LNCaP clone FGC (cell line): Measurements from ENCODE around the gene PIAS3.
"Not testable (repeated sequence)": the region's sequence is repeated elsewhere in the genome, so short reads cannot be mapped to it uniquely, and the experiment has no call there.

Experiments used
- DNase-seq: peaks from one replicate; pipeline ENCODE4 v3.0.0-alpha.2; 2011; ENCODE audit warnings: low read depth
- H3K4me3 ChIP-seq: 2 replicates; pipeline ENCODE4 v1.5.1; 2011; ENCODE audit warnings: mild to moderate bottlenecking, low read depth, low read length, control low read depth
- CTCF ChIP-seq: IDR thresholded peaks from 2 replicates; pipeline ENCODE4 v1.5.1; 2012; ENCODE audit warnings: mild to moderate bottlenecking; ENCODE audit not compliant: control insufficient read depth, insufficient read depth; ENCODE audit errors: extremely low read depth

The PIAS3 gene

GRCh38 chr1:145845144-145845513, 13.8 kb downstream of the PIAS3 start:
- no peak for TF ChIP-seq CTCF
- DNase-seq: no peak

DNA sequence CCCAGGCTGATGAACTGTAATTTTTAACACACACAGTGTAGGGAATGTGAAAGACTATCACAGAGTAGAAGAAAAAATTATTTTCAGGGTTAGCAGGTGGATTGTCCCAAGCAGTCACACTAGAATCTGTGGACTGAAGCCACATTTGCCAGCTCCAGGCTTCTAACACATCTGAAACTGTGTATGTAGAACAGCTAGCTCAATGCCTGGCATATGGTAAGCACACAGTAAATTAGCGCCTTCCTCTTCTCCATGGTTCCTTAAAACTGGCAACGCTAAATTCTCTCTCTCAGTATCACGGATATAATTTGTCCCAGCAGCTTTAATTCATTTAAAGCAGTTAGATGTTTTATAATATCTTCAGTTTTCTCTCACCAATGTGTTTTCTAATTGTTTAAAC, 15.8 kb downstream of the PIAS3 start:
- H3K4me3 ChIP-seq: no peak overlapping the region
- no peak for TF ChIP-seq CTCF
- DNase-seq: no peak

More at GRCh38 chr1:145845144-145845513, 13.8 kb downstream of the PIAS3 start:
- H3K4me3 ChIP-seq: peak overlapping the region; percentile 48

GRCh38 chr1:145837656-145838055, 21.2 kb downstream of the PIAS3 start:
- DNase-seq: no peak
- H3K4me3 ChIP-seq: no peak overlapping the region
- TF ChIP-seq CTCF: no peak

- H3K4me3 ChIP-seq, DNase-seq: not testable (repeated sequence)
These were observed 28.1 kb downstream of the PIAS3 start for GRCh38 chr1:145830810-145831209.

GRCh38 chr1:145828367-145829026, 30.4 kb downstream of the PIAS3 start:
- no peak overlapping the region for H3K4me3 ChIP-seq
- DNase-seq: no peak
- TF ChIP-seq CTCF: no peak

- no peak for DNase-seq
- no peak overlapping the region for H3K4me3 ChIP-seq
- TF ChIP-seq CTCF: no peak
These were observed 30.9 kb downstream of the PIAS3 start for GRCh38 chr1:145827966-145828365.

DNA sequence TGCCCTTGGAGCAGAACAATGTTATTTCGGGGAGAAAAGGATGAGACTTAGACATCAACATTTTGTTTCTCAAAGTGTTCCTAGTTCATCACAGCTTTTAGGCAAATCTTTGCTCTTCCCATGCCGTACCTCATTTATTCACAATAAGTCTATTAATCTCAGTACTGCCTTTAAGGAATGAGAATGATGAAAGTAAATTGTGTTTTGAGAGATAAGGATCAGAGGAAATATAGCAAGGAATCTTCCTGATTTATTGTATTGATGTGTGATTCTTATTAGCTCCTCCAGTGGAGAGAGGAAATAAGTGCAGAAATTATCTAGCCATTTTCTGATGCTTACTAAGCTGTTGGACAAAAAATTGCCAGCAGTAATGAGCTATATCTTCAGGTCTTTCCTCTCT, 32.9 kb downstream of the PIAS3 start:
- no peak overlapping the region for H3K4me3 ChIP-seq
- DNase-seq: no peak
- TF ChIP-seq CTCF: no peak

- TF ChIP-seq CTCF: no peak
- no peak for DNase-seq
- H3K4me3 ChIP-seq: peak overlapping the region; percentile 61
These were observed 34.4 kb downstream of the PIAS3 start for GRCh38 chr1:145824499-145824842.
